ENCODE data around the gene GCNT2.

DNA sequence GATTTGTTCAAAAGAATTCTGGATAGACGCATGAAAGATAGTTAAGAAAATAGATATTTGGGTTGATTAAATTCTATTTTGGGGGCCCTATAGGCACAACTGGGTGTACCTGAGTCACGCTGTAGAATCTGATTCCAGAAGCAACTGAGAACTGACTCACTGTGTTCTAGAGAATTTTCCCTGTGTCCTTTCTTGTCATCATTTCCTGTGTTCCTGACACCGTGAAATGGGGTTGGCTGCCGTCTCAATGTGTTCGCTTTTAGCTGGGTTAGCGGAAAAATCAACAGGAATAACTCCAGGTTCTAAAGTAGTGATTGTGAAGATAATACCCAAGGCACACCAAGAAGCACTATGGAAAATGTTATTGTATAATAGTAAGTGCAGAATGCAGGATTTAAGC lies 5.0 kb downstream of the GCNT2 start:
- TF ChIP-seq, protein P1, sequence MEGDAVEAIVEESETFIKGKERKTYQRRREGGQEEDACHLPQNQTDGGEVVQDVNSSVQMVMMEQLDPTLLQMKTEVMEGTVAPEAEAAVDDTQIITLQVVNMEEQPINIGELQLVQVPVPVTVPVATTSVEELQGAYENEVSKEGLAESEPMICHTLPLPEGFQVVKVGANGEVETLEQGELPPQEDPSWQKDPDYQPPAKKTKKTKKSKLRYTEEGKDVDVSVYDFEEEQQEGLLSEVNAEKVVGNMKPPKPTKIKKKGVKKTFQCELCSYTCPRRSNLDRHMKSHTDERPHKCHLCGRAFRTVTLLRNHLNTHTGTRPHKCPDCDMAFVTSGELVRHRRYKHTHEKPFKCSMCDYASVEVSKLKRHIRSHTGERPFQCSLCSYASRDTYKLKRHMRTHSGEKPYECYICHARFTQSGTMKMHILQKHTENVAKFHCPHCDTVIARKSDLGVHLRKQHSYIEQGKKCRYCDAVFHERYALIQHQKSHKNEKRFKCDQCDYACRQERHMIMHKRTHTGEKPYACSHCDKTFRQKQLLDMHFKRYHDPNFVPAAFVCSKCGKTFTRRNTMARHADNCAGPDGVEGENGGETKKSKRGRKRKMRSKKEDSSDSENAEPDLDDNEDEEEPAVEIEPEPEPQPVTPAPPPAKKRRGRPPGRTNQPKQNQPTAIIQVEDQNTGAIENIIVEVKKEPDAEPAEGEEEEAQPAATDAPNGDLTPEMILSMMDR (conservative IDR thresholded peaks at IDR 0.05; ENCODE audit: low read depth, low read length) = no peak
- no peak for TF ChIP-seq EZH2 (IDR thresholded peaks at IDR 0.05; ENCODE audit: borderline replicate concordance, low read depth, low read length, poor library complexity, severe bottlenecking)
